HepG2 (cell line): ENCODE data around the gene SEMA4C. TPM values are rescaled to one million over a fixed set of nuclear protein-coding genes. Genes with fewer than 3 reads are reported as not detected.

Experiments
- ATAC-seq: fragments of 200-7000 bp; cut with Tn5 transposase; 3 replicates; pipeline ENCODE4 v1.9.1; 2020; ENCODE audit warnings: mild to moderate bottlenecking, moderate library complexity
- BruUV-seq: library from RNA; stranded (reverse); fragments of 400-500 nt; replicated peaks from 2 replicates; lab custom pipeline; 2021; lab: Mats Ljungman, UMichigan
- CTCF ChIA-PET: fragments of 300-600 bp; formaldehyde crosslinking; extraction: SDS; loops from one replicate; lab custom pipeline; 2021; ENCODE audit warnings: low total read pairs, inconsistent platforms, low intra/inter-chr PET ratio; lab: Yijun Ruan, JAX
- POLR2A ChIA-PET: fragments of 350-600 bp; sonication (Branson Sonifier 250); formaldehyde crosslinking; loops from one replicate; lab custom pipeline; 2020; ENCODE audit warnings: antibody characterized with exemption, inconsistent platforms; lab: Yijun Ruan, JAX
- DNase-seq: peaks from one replicate; pipeline ENCODE4 v3.0.0-alpha.2; 2015; ENCODE audit warnings: low spot score
- FAIRE-seq: peaks from 3 replicates; lab custom pipeline; 2011; peaks lifted over from hg19 to GRCh38; lab: Jason Lieb, UNC
- H2AFZ ChIP-seq: one replicate; pipeline ENCODE4 v1.6.1; 2011; ENCODE audit warnings: low read length, inconsistent platforms
- H3K27ac ChIP-seq: fragments of 300-600 bp; 3 replicates; pipeline ENCODE4 v1.8.0; 2011; ENCODE audit warnings: mixed run types, mild to moderate bottlenecking, mixed read lengths, low read length, inconsistent platforms; ENCODE audit not compliant: insufficient read depth; ENCODE audit errors: extremely low read length
- H3K27me3 ChIP-seq, 2 experiments: fragments of 200-600 bp in 1 of 2; 2 replicates in 1 of 2; 3 replicates in 1 of 2; pipeline versions ENCODE4 v1.6.0 to v1.8.0; 2011; ENCODE audit warnings: low read length in 2 of 2, mild to moderate bottlenecking in 2 of 2, moderate library complexity in 2 of 2, inconsistent platforms in 1 of 2; ENCODE audit not compliant: insufficient read depth in 2 of 2, control insufficient read depth in 1 of 2
- H3K36me3 ChIP-seq, 2 experiments: fragments of 200-600 bp in 1 of 2; replicated peaks in 1 of 2; 2 replicates in 1 of 2; 3 replicates in 1 of 2; pipeline versions ENCODE4 v1.5.1 to v1.8.0; 2011; ENCODE audit warnings: low read length in 2 of 2, inconsistent platforms in 1 of 2; ENCODE audit not compliant: insufficient read depth in 2 of 2, control insufficient read depth in 1 of 2
- H3K4me1 ChIP-seq: 2 replicates; pipeline ENCODE4 v1.5.1; 2012; ENCODE audit warnings: low read length, inconsistent platforms; ENCODE audit not compliant: insufficient read depth
- H3K4me2 ChIP-seq: 2 replicates; pipeline ENCODE4 v1.6.0; 2011; ENCODE audit warnings: low read depth, low read length, inconsistent platforms
- H3K4me3 ChIP-seq, 3 experiments: fragments of 200-600 bp in 1 of 3; sonication (generic), shearing (Covaris generic) in 1 of 3; replicated peaks in 1 of 3; 2 replicates each; pipeline ENCODE4 v1.5.1; 2011 to 2016; ENCODE audit warnings: low read length in 3 of 3, inconsistent platforms in 2 of 3, low read depth in 2 of 3, mild to moderate bottlenecking in 2 of 3, control low read depth in 1 of 3, mixed read lengths in 1 of 3; ENCODE audit not compliant: insufficient read depth in 1 of 3
- H3K79me2 ChIP-seq: one replicate; pipeline ENCODE4 v1.6.1; 2011; ENCODE audit warnings: low read length, inconsistent platforms; ENCODE audit not compliant: insufficient read depth
- H3K9ac ChIP-seq: 2 replicates; pipeline ENCODE4 v1.6.0; 2011; ENCODE audit warnings: mild to moderate bottlenecking, low read depth, low read length, inconsistent platforms; ENCODE audit not compliant: insufficient read depth
- H3K9me3 ChIP-seq: 2 replicates; pipeline ENCODE4 v1.5.1; 2012; ENCODE audit warnings: mild to moderate bottlenecking, low read length
- H4K20me1 ChIP-seq: 2 replicates; pipeline ENCODE4 v1.6.0; 2011; ENCODE audit warnings: inconsistent platforms, mild to moderate bottlenecking, low read length, moderate library complexity; ENCODE audit not compliant: insufficient read depth
- ADNP ChIP-seq: sonication (generic); formaldehyde crosslinking; IDR thresholded peaks from 2 replicates; pipeline ENCODE4 v1.4.0; 2020; ENCODE audit warnings: missing genetic modification reagents
- EED ChIP-seq: sonication (generic); formaldehyde crosslinking; IDR thresholded peaks from 2 replicates; pipeline ENCODE4 v1.5.0; 2020; ENCODE audit warnings: mild to moderate bottlenecking, missing genetic modification reagents
- HOXD1 ChIP-seq: sonication (generic); formaldehyde crosslinking; IDR thresholded peaks from 2 replicates; pipeline ENCODE4 v1.5.0; 2020; ENCODE audit warnings: missing genetic modification reagents
- JUNB ChIP-seq: sonication (generic); formaldehyde crosslinking; IDR thresholded peaks from 2 replicates; pipeline ENCODE4 v1.8.0; 2022; ENCODE audit warnings: missing genetic modification reagents, mild to moderate bottlenecking, borderline replicate concordance
- KLF12 ChIP-seq: sonication (generic); formaldehyde crosslinking; IDR thresholded peaks from 2 replicates; pipeline ENCODE4 v1.4.0; 2020; ENCODE audit warnings: missing genetic modification reagents, borderline replicate concordance
- MIER3 ChIP-seq: IDR thresholded peaks from 2 replicates; pipeline ENCODE4 v1.6.1; 2016; ENCODE audit warnings: missing compliant biosample characterization, borderline replicate concordance
- SALL1 ChIP-seq: sonication (generic); formaldehyde crosslinking; IDR thresholded peaks from 2 replicates; pipeline ENCODE4 v1.8.0; 2022; ENCODE audit warnings: mild to moderate bottlenecking, missing genetic modification reagents
- SMC3 ChIP-seq: IDR thresholded peaks from 2 replicates; pipeline ENCODE4 v1.6.1; 2011; ENCODE audit warnings: low read length, improper control_type of control experiment
- TSC22D2 ChIP-seq: sonication (generic); formaldehyde crosslinking; IDR thresholded peaks from 2 replicates; pipeline ENCODE4 v1.5.1; 2020; ENCODE audit warnings: missing genetic modification reagents, mild to moderate bottlenecking, borderline replicate concordance
- ZFYVE20 ChIP-seq: sonication (generic); formaldehyde crosslinking; IDR thresholded peaks from 2 replicates; pipeline ENCODE4 v1.8.0; 2023; ENCODE audit warnings: low read depth, mild to moderate bottlenecking, moderate library complexity, missing genetic modification reagents, borderline replicate concordance
- ZNF354B ChIP-seq: sonication (generic); formaldehyde crosslinking; IDR thresholded peaks from 2 replicates; pipeline ENCODE4 v1.8.0; 2022; ENCODE audit warnings: mild to moderate bottlenecking, missing genetic modification reagents
- ZNF552 ChIP-seq: sonication (generic); formaldehyde crosslinking; IDR thresholded peaks from 2 replicates; pipeline ENCODE4 v1.9.0; 2022; ENCODE audit warnings: missing genetic modification reagents, mild to moderate bottlenecking, borderline replicate concordance
- ZNF670 ChIP-seq: sonication (generic); formaldehyde crosslinking; IDR thresholded peaks from 2 replicates; pipeline ENCODE4 v1.8.0; 2022; ENCODE audit warnings: mild to moderate bottlenecking, missing genetic modification reagents, borderline replicate concordance
- ZNF747 ChIP-seq: sonication (generic); formaldehyde crosslinking; IDR thresholded peaks from 2 replicates; pipeline ENCODE4 v1.8.1; 2023; ENCODE audit warnings: missing genetic modification reagents, mild to moderate bottlenecking, borderline replicate concordance
- ZNF777 ChIP-seq: sonication (generic); formaldehyde crosslinking; IDR thresholded peaks from 2 replicates; pipeline ENCODE4 v1.4.0; 2020; ENCODE audit warnings: missing genetic modification reagents
- ZNF790 ChIP-seq: sonication (generic); formaldehyde crosslinking; IDR thresholded peaks from 2 replicates; pipeline ENCODE4 v1.8.0; 2022; ENCODE audit warnings: missing genetic modification reagents, mild to moderate bottlenecking, borderline replicate concordance
- WGBS: methylation state at CpG from one replicate; pipeline ENCODE4 v1.1.6; 2017; ENCODE audit warnings: low lambda C conversion rate; 5-methylcytosine and 5-hydroxymethylcytosine counted together
- in situ Hi-C: cut with HindIII; loops from 2 replicates; pipeline ENCODE4 v1.10.0; 2017; ENCODE audit warnings: low pct_unique_long_range_greater_than_20kb; ENCODE audit not compliant: extremely low pct_ligation_motif_present
- intact Hi-C: fragments of 100-400 bp; cut with micrococcal nuclease; formaldehyde crosslinking; loops from one replicate; pipeline ENCODE4 v1.10.0; 2022; ENCODE audit not compliant: unreplicated experiment
- polyA plus RNA-seq, 8 experiments: library from polyadenylated mRNA; depleted of rRNA in 3 of 8; stranded (reverse) in 7 of 8; unstranded in 1 of 8; fragments of >200 nt; fragmentation: Illumina TruSeq in 4 of 8; extraction: Trizol in 4 of 8; gene quantifications; 2 replicates each; pipeline versions ENCODE4 v1.2.1 to v1.2.3, GENCODE V29; 2011 to 2016; ENCODE audit warnings: low read depth in 4 of 8, missing spikeins in 1 of 8, mixed read lengths in 1 of 8; ENCODE audit not compliant: insufficient read depth in 1 of 8
- total RNA-seq, 5 experiments: library from RNA; depleted of rRNA; stranded (reverse); fragments of >200 nt; fragmentation: Illumina TruSeq; extraction: Trizol; gene quantifications; 2 replicates each; pipeline ENCODE4 v1.2.3, GENCODE V29; 2016; ENCODE audit warnings: low read depth in 1 of 5
- TF ChIP-seq, protein P1 (sequence below): sonication (generic); formaldehyde crosslinking; IDR thresholded peaks from 2 replicates; pipeline ENCODE4 v1.4.0; 2020; ENCODE audit warnings: missing genetic modification reagents
- TF ChIP-seq, protein P2 (sequence below): sonication (generic); formaldehyde crosslinking; IDR thresholded peaks from 2 replicates; pipeline ENCODE4 v1.4.0; 2020; ENCODE audit warnings: missing genetic modification reagents

Gene SEMA4C
- total and polyA plus RNA-seq, 2 of the 13 experiments (the other 11 are each of a cell fraction or from before 2014, with no cell fraction given), result 25.9 to 46.6 TPM

DNA sequence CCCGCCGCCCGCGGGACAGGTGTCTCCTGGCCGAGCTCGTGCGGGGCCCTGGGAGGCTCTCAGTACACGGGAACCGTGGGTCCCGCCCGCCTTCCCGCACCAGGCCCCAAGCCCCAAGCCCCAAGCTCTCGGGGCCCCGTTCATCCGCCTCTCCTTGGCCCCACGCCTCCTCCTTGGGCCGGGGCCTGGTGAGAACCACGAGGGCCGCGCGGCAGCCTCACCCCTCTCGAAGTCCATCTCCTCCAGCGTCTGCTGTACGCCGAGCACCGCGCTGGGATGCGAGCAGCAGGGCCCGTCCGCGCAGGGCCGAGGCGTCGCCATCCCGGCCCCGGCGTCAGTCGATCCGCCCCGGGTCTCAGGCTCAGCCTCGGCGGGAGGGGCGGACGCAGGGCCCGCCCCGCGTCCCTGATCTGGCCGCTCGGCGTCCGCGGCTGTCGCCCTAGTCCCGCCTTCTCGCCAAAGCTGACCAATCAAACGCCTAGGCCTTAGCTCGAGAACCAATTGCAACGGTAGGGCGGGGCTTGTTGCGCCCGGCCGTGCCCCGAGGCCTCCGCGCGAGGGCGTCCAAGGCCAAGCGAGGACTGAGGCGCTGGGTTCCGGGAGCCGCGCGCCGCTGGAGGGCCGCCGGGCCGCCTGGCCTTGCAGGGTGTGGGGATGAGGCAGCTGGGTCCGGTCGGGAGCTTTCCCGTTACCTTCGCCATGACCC is 12.1 kb downstream of the SEMA4C start, which contains the start of gene ANKRD39:
Gene ANKRD39, minus strand, starts transcription at position 350 of the 706 bp plus-strand sequence. Its CDS starts 29 bp downstream, at position 321.
- no TSS peak for BruUV-seq
- CTCF ChIA-PET, result interaction anchor here (0.6 to 2.4 kb wide), 5 partner anchors 11 to 255 kb away, joined by 3 to 29 read pairs (median 12); partner anchors contain the start of gene ANKRD36
- DNase-seq (peak; percentile 97), FAIRE-seq (peak; percentile 89), ATAC-seq (peak; percentile 88)
- Histone ChIP-seq H3K4me2 (peak within 1 kb of the TSS; percentile 98), H3K36me3 (peaks cover 17 to 35% of the 10 kb centered on the region in 2 experiments; a peak in 4 of 5 replicates), H3K4me3 (peak within 1 kb of the TSS; percentile 73 to 84 (median 75)), H4K20me1 (no peaks in the 10 kb centered on the region), H3K79me2 (peaks cover 19% of the 10 kb centered on the region), H3K4me1 (peaks cover 62% of the 10 kb centered on the region), H3K9me3 (no peaks in the 10 kb centered on the region), H3K27ac (peak within 1 kb of the TSS; percentile 67), H3K9ac (peak within 1 kb of the TSS; percentile 78), H3K27me3 (no peaks in the 10 kb centered on the region; a peak in 1 of 5 replicates), H2AFZ (no peak within 1 kb of the TSS)
- intact Hi-C loops, result loop anchor here (1.0 to 2.0 kb wide), 5 partner anchors 12 to 102 kb away; partner anchors contain the start of gene SEMA4C
- in situ Hi-C loops, result loop anchor here (5.0 kb wide), 1 partner anchor 94 kb away; no protein-coding TSS in a partner anchor
- under 1% methylated on average over 58 of the region's 81 CpGs for WGBS
- POLR2A ChIA-PET, result interaction anchor here (0.5 to 6.1 kb wide), 25 partner anchors 9 to 577 kb away, joined by 3 to 152 read pairs (median 5); partner anchors contain the start of genes CNNM3, CNNM4 and SEMA4C
- TF ChIP-seq JUNB (CRISPR knock-in tag) (no peak), KLF12 (CRISPR knock-in tag) (peak; percentile 74; the same call in 1 of the 2 replicates), ZNF777 (CRISPR knock-in tag) (peak; percentile 85), ZNF354B (CRISPR knock-in tag) (no peak), ZNF790 (CRISPR knock-in tag) (peak; percentile 90; the same call in 1 of the 2 replicates), ZFYVE20 (CRISPR knock-in tag) (no peak), HOXD1 (CRISPR knock-in tag) (no peak), SMC3 (peak; percentile 49; the same call in 1 of the 2 replicates), ADNP (CRISPR knock-in tag) (no peak), ZNF670 (CRISPR knock-in tag) (peak; percentile 86; the same call in 1 of the 2 replicates), TSC22D2 (CRISPR knock-in tag) (no peak), ZNF747 (CRISPR knock-in tag) (peak; percentile 98), EED (peak; percentile 89), ZNF552 (CRISPR knock-in tag) (no peak), MIER3 (CRISPR knock-in tag) (no peak), SALL1 (CRISPR knock-in tag) (peak; percentile 90)
- TF ChIP-seq, protein P1, sequence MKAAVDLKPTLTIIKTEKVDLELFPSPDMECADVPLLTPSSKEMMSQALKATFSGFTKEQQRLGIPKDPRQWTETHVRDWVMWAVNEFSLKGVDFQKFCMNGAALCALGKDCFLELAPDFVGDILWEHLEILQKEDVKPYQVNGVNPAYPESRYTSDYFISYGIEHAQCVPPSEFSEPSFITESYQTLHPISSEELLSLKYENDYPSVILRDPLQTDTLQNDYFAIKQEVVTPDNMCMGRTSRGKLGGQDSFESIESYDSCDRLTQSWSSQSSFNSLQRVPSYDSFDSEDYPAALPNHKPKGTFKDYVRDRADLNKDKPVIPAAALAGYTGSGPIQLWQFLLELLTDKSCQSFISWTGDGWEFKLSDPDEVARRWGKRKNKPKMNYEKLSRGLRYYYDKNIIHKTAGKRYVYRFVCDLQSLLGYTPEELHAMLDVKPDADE (CRISPR knock-in tag), result no peak
- TF ChIP-seq, protein P2, sequence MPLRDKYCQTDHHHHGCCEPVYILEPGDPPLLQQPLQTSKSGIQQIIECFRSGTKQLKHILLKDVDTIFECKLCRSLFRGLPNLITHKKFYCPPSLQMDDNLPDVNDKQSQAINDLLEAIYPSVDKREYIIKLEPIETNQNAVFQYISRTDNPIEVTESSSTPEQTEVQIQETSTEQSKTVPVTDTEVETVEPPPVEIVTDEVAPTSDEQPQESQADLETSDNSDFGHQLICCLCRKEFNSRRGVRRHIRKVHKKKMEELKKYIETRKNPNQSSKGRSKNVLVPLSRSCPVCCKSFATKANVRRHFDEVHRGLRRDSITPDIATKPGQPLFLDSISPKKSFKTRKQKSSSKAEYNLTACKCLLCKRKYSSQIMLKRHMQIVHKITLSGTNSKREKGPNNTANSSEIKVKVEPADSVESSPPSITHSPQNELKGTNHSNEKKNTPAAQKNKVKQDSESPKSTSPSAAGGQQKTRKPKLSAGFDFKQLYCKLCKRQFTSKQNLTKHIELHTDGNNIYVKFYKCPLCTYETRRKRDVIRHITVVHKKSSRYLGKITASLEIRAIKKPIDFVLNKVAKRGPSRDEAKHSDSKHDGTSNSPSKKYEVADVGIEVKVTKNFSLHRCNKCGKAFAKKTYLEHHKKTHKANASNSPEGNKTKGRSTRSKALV (CRISPR knock-in tag), result peak; percentile 63; the same call in 1 of the 2 replicates
